H1 (cell line): Measurements from ENCODE around the gene NCAPD2. TPM values are rescaled to one million over a fixed set of nuclear protein-coding genes. Genes with fewer than 3 reads are reported as not detected.

Experiments used
- CTCF ChIA-PET: fragments of 300-600 bp; sonication (Branson Sonifier 250); formaldehyde crosslinking; loops from one replicate; lab custom pipeline; 2021; ENCODE audit not compliant: partially characterized antibody; lab: Charles Lee
- POLR2A ChIA-PET: fragments of 300-600 bp; sonication (Branson Sonifier 250); formaldehyde crosslinking; loops from one replicate; lab custom pipeline; 2021; ENCODE audit warnings: inconsistent platforms; ENCODE audit not compliant: partially characterized antibody; lab: Charles Lee
- DNase-seq, 2 experiments: peaks; one replicate each; pipeline versions ENCODE4 v3.0.0 to v3.0.0-alpha.2; 2010 to 2022; ENCODE audit warnings: low spot score in 2 of 2, low read depth in 1 of 2, mixed read lengths in 1 of 2
- FAIRE-seq: peaks from 2 replicates; lab custom pipeline; 2011; peaks lifted over from hg19 to GRCh38; lab: Jason Lieb, UNC
- H2AFZ ChIP-seq: 2 replicates; pipeline ENCODE4 v1.8.1; 2012; ENCODE audit warnings: low read length, inconsistent platforms
- H2AK5ac ChIP-seq: 2 replicates; pipeline ENCODE4 v1.6.1; 2013; ENCODE audit warnings: low read depth, low read length
- H2BK120ac ChIP-seq: replicated peaks from 2 replicates; pipeline ENCODE3; 2013; ENCODE audit warnings: low read depth, low read length, inconsistent platforms
- H2BK12ac ChIP-seq: 2 replicates; pipeline ENCODE4 v1.6.1; 2013; ENCODE audit warnings: low read depth, low read length
- H2BK15ac ChIP-seq: 2 replicates; pipeline ENCODE4 v1.6.1; 2013; ENCODE audit warnings: low read length
- H2BK20ac ChIP-seq: 2 replicates; pipeline ENCODE4 v1.6.1; 2013; ENCODE audit warnings: low read length
- H2BK5ac ChIP-seq: 2 replicates; pipeline ENCODE4 v1.6.1; 2013; ENCODE audit warnings: low read depth, low read length
- H3K14ac ChIP-seq: 2 replicates; pipeline ENCODE4 v1.6.1; 2013; ENCODE audit warnings: inconsistent platforms; ENCODE audit not compliant: insufficient read length
- H3K18ac ChIP-seq: 2 replicates; pipeline ENCODE4 v1.6.1; 2013; ENCODE audit warnings: low read length; ENCODE audit errors: extremely low read depth
- H3K23ac ChIP-seq: 2 replicates; pipeline ENCODE4 v1.6.1; 2013; ENCODE audit warnings: inconsistent platforms; ENCODE audit not compliant: insufficient read length
- H3K23me2 ChIP-seq: 2 replicates; pipeline ENCODE4 v1.6.1; 2013; ENCODE audit warnings: low read depth, low read length
- H3K27ac ChIP-seq: 2 replicates; pipeline ENCODE4 v1.6.1; 2011; ENCODE audit warnings: low read depth, low read length, inconsistent platforms
- H3K27me3 ChIP-seq, 4 experiments: replicated peaks in 1 of 4; 1 replicate in 1 of 4; 2 replicates in 3 of 4; pipeline versions ENCODE4 v1.6.1 to v1.8.1; 2011 to 2013; ENCODE audit warnings: low read length in 3 of 4, mild to moderate bottlenecking in 3 of 4, inconsistent platforms in 2 of 4, mixed read lengths in 2 of 4, moderate library complexity in 1 of 4; ENCODE audit not compliant: control insufficient read depth in 3 of 4, insufficient read depth in 3 of 4; ENCODE audit errors: extremely low read depth in 1 of 4
- H3K36me3 ChIP-seq, 4 experiments: 2 replicates each; pipeline versions ENCODE4 v1.6.1 to v1.8.1; 2011 to 2013; ENCODE audit warnings: mild to moderate bottlenecking in 4 of 4, low read length in 3 of 4, moderate library complexity in 2 of 4, control low read depth in 1 of 4, inconsistent platforms in 1 of 4; ENCODE audit not compliant: insufficient read depth in 4 of 4, control insufficient read depth in 2 of 4
- H3K4ac ChIP-seq: replicated peaks from 2 replicates; pipeline ENCODE3; 2013; ENCODE audit warnings: low read length, low read depth, mixed read lengths, inconsistent platforms; ENCODE audit not compliant: insufficient read length
- H3K4me1 ChIP-seq, 4 experiments: replicated peaks in 1 of 4; 1 replicate in 1 of 4; 2 replicates in 3 of 4; pipeline versions ENCODE4 v1.6.1 to v1.8.1; 2011 to 2013; ENCODE audit warnings: low read length in 3 of 4, inconsistent platforms in 2 of 4, mixed read lengths in 1 of 4; ENCODE audit not compliant: insufficient read depth in 4 of 4, control insufficient read depth in 3 of 4
- H3K4me2 ChIP-seq, 2 experiments: 2 replicates each; pipeline versions ENCODE4 v1.6.1 to v1.8.1; 2011 to 2013; ENCODE audit warnings: low read depth in 2 of 2, low read length in 2 of 2, control low read depth in 1 of 2, inconsistent platforms in 1 of 2, mild to moderate bottlenecking in 1 of 2; ENCODE audit not compliant: insufficient read depth in 1 of 2
- H3K4me3 ChIP-seq, 4 experiments: fragments of 200-600, 300-600 bp in 1 of 4; sonication (generic), shearing (Covaris generic), sonication (Bioruptor Twin) in 1 of 4; 2 replicates each; pipeline versions ENCODE4 v1.5.1 to v1.8.1; 2011 to 2016; ENCODE audit warnings: low read length in 4 of 4, low read depth in 3 of 4, control low read depth in 2 of 4, inconsistent platforms in 2 of 4, mild to moderate bottlenecking in 2 of 4, mixed read lengths in 1 of 4, moderate library complexity in 1 of 4; ENCODE audit not compliant: insufficient read depth in 2 of 4; ENCODE audit errors: extremely low read depth in 1 of 4
- H3K56ac ChIP-seq: replicated peaks from 2 replicates; pipeline ENCODE3; 2013; ENCODE audit warnings: low read depth, mild to moderate bottlenecking, mixed read lengths, low read length, inconsistent platforms; ENCODE audit not compliant: insufficient read length
- H3K79me1 ChIP-seq: 2 replicates; pipeline ENCODE4 v1.6.1; 2013; ENCODE audit warnings: low read depth, low read length, control low read depth
- H3K79me2 ChIP-seq, 2 experiments: 2 replicates each; pipeline versions ENCODE4 v1.6.1 to v1.8.1; 2012 to 2013; ENCODE audit warnings: low read length in 2 of 2, mild to moderate bottlenecking in 2 of 2, inconsistent platforms in 1 of 2; ENCODE audit not compliant: insufficient read depth in 2 of 2, control insufficient read depth in 1 of 2
- H3K9ac ChIP-seq, 4 experiments: replicated peaks in 1 of 4; 1 replicate in 1 of 4; 2 replicates in 3 of 4; pipeline versions ENCODE4 v1.6.1 to v1.8.1; 2011 to 2013; ENCODE audit warnings: low read depth in 3 of 4, low read length in 3 of 4, control low read depth in 2 of 4, mild to moderate bottlenecking in 2 of 4, moderate library complexity in 2 of 4, inconsistent platforms in 1 of 4; ENCODE audit errors: extremely low read depth in 1 of 4
- H3K9me3 ChIP-seq, 2 experiments: 2 replicates each; pipeline versions ENCODE4 v1.6.1 to v1.8.1; 2012 to 2013; ENCODE audit warnings: mild to moderate bottlenecking in 2 of 2, moderate library complexity in 2 of 2, control low read depth in 1 of 2, inconsistent platforms in 1 of 2, low read depth in 1 of 2, low read length in 1 of 2, mixed read lengths in 1 of 2; ENCODE audit not compliant: insufficient read depth in 2 of 2
- H4K20me1 ChIP-seq, 2 experiments: replicated peaks in 1 of 2; 2 replicates each; pipeline versions ENCODE3 to v1.8.1; 2011 to 2013; ENCODE audit warnings: inconsistent platforms in 2 of 2, low read length in 2 of 2, mild to moderate bottlenecking in 1 of 2; ENCODE audit not compliant: insufficient read depth in 2 of 2, control insufficient read depth in 1 of 2
- H4K5ac ChIP-seq: 2 replicates; pipeline ENCODE4 v1.6.1; 2013; ENCODE audit warnings: low read length, low read depth, mixed read lengths, inconsistent platforms; ENCODE audit not compliant: insufficient read length
- H4K8ac ChIP-seq: 2 replicates; pipeline ENCODE4 v1.8.0; 2013; ENCODE audit warnings: mild to moderate bottlenecking, moderate library complexity, low read length, inconsistent platforms; ENCODE audit not compliant: insufficient read depth; ENCODE audit errors: extremely low read depth
- H4K91ac ChIP-seq: replicated peaks from 2 replicates; pipeline ENCODE3; 2013; ENCODE audit warnings: low read length, mixed read lengths, inconsistent platforms; ENCODE audit not compliant: insufficient read length
- ASH2L ChIP-seq: fragments of 200-600, 300-600 bp; sonication (generic); IDR thresholded peaks from one replicate; pipeline ENCODE4 v1.7.1; 2017; ENCODE audit warnings: low read length
- BACH1 ChIP-seq: IDR thresholded peaks from 2 replicates; pipeline ENCODE4 v1.6.1; 2012; ENCODE audit warnings: low read length, improper control_type of control experiment
- CBX5 ChIP-seq: fragments of 300-800, 300-1000 bp; sonication (generic); IDR thresholded peaks from 2 replicates; pipeline ENCODE4 v1.7.1; 2016; ENCODE audit warnings: antibody characterized with exemption, low read length, low read depth
- CEBPB ChIP-seq: IDR thresholded peaks from 2 replicates; pipeline ENCODE4 v1.6.1; 2012; ENCODE audit warnings: low read depth, low read length
- CHD2 ChIP-seq: IDR thresholded peaks from 2 replicates; pipeline ENCODE4 v1.6.1; 2012; ENCODE audit warnings: low read length, improper control_type of control experiment
- CTBP2 ChIP-seq: IDR thresholded peaks from 2 replicates; pipeline ENCODE4 v1.7.0; 2011; ENCODE audit warnings: borderline replicate concordance, mild to moderate bottlenecking, moderate library complexity, mixed read lengths, low read length; ENCODE audit not compliant: insufficient read depth, insufficient read length
- KDM5A ChIP-seq: fragments of 200-600 bp; IDR thresholded peaks from 2 replicates; pipeline ENCODE4 v1.7.1; 2012; ENCODE audit warnings: mild to moderate bottlenecking, low read length, inconsistent platforms, mixed read lengths
- MAFK ChIP-seq: IDR thresholded peaks from 2 replicates; pipeline ENCODE4 v1.6.1; 2012; ENCODE audit warnings: low read depth, mild to moderate bottlenecking, improper control_type of control experiment, low read length
- POLR2A ChIP-seq, 2 experiments: IDR thresholded peaks; 1 replicate in 1 of 2; 2 replicates in 1 of 2; pipeline ENCODE4 v1.6.1; 2011; ENCODE audit warnings: low read depth in 2 of 2, low read length in 2 of 2, mild to moderate bottlenecking in 2 of 2; ENCODE audit errors: control extremely low read depth in 1 of 2
- RFX5 ChIP-seq: IDR thresholded peaks from 2 replicates; pipeline ENCODE4 v1.6.1; 2011; ENCODE audit warnings: low read depth, low read length, improper control_type of control experiment, borderline replicate concordance
- SIX5 ChIP-seq: IDR thresholded peaks from 2 replicates; pipeline ENCODE4 v1.6.1; 2011; ENCODE audit warnings: mild to moderate bottlenecking, low read depth, low read length
- SP1 ChIP-seq: IDR thresholded peaks from 2 replicates; pipeline ENCODE4 v1.6.1; 2011; ENCODE audit warnings: low read depth, low read length
- SUZ12 ChIP-seq: fragments of 200-600 bp; sonication (generic); IDR thresholded peaks from 2 replicates; pipeline ENCODE4 v1.6.1; 2012; ENCODE audit warnings: mild to moderate bottlenecking, inconsistent platforms, low read length, moderate library complexity, mixed read lengths
- TEAD4 ChIP-seq: IDR thresholded peaks from 2 replicates; pipeline ENCODE4 v1.6.1; 2012; ENCODE audit warnings: low read depth, low read length, inconsistent platforms, mixed read lengths
- YY1 ChIP-seq: IDR thresholded peaks from 2 replicates; pipeline ENCODE4 v1.6.1; 2011; ENCODE audit warnings: low read depth, mild to moderate bottlenecking, low read length
- WGBS, 2 experiments: shearing (Covaris generic) in 1 of 2; methylation state at CpG; one replicate each; pipeline versions ENCODE4 v1.1.6 to v1.1.7; 2013 to 2015; ENCODE audit warnings: low lambda C conversion rate in 2 of 2, mixed read lengths in 2 of 2, inconsistent platforms in 1 of 2, low coverage in 1 of 2, missing lambda C conversion rate in 1 of 2; ENCODE audit not compliant: insufficient replicate concordance in 2 of 2, insufficient coverage in 1 of 2, insufficient read length in 1 of 2; ENCODE audit errors: extremely low coverage in 1 of 2, missing lambda C conversion rate in 1 of 2; 5-methylcytosine and 5-hydroxymethylcytosine counted together
- polyA plus RNA-seq, 7 experiments: library from polyadenylated mRNA; depleted of rRNA in 3 of 7; stranded (reverse) in 5 of 7; unstranded in 2 of 7; fragments of >200 nt in 5 of 7; fragments of 200-250 nt in 2 of 7; gene quantifications; 1 replicate in 5 of 7; 2 replicates in 1 of 7; 4 replicates in 1 of 7; pipeline versions ENCODE4 v1.2.1 to v1.2.3, GENCODE V29; 2011 to 2013; ENCODE audit warnings: missing spikeins in 2 of 7, mixed read lengths in 2 of 7
- total RNA-seq: library from RNA; stranded (reverse); fragmentation: NEBNext Ultra II Directional; extraction: Animal tissue kit (Norgen Biotek cat#: 25700); gene quantifications from 2 replicates; pipeline ENCODE4 v1.2.1, GENCODE V29; 2021

NCAPD2 gene
- total and polyA plus RNA-seq, 2 of the 8 experiments (the other 6 are each of a cell fraction or from before 2014, with no cell fraction given) = 55.8 to 132 TPM

GRCh38 chr12:6471989-6472360 lies 21.9 kb upstream of the NCAPD2 start:
- Histone ChIP-seq H3K4me3 (no peak overlapping the region), H3K4ac (no peak overlapping the region), H3K9ac (no peak overlapping the region), H3K14ac (no peak overlapping the region), H2AK5ac (no peak overlapping the region), H3K4me1 (peaks cover 3 to 7% (median 3%) of the 10 kb centered on the region in 4 experiments; a peak in 3 of 7 replicates), H3K23ac (no peak overlapping the region), H2BK120ac (no peak overlapping the region), H3K27me3 (no peaks in the 10 kb centered on the region; a peak in 1 of 7 replicates), H3K56ac (no peak overlapping the region), H3K4me2 (no peak overlapping the region; a peak in 1 of 4 replicates), H4K5ac (no peak overlapping the region), H4K91ac (no peak overlapping the region), H3K23me2 (peaks cover 12% of the 10 kb centered on the region), H3K79me2 (peaks cover 0 to 15% of the 10 kb centered on the region in 2 experiments; a peak in 2 of 4 replicates), H4K8ac (no peak overlapping the region), H2AFZ (no peak overlapping the region), H3K18ac (no peak overlapping the region), H2BK20ac (no peak overlapping the region), H2BK5ac (no peak overlapping the region), H2BK15ac (no peak overlapping the region), H3K9me3 (peaks cover 0 to 10% of the 10 kb centered on the region in 2 experiments; a peak in 2 of 4 replicates), H2BK12ac (no peak overlapping the region), H3K79me1 (peaks cover 4% of the 10 kb centered on the region), H4K20me1 (peaks cover 0 to 7% of the 10 kb centered on the region in 2 experiments), H3K27ac (no peak overlapping the region), H3K36me3 (no peaks in the 10 kb centered on the region; a peak in 1 of 8 replicates)
- FAIRE-seq = no peak
- WGBS, 2 experiments = 94% methylated on average over 1 of the region's 1 CpG; no CpG with 5 or more reads in 1 of the 2 experiments
- ChIA-PET CTCF (interaction anchor here (1.0 to 1.1 kb wide), 2 partner anchors 13 to 48 kb away, joined by 3 read pairs; no protein-coding TSS in a partner anchor), POLR2A (interaction anchor here (2.7 to 6.1 kb wide), 4 partner anchors 14 to 63 kb away, joined by 18 to 84 read pairs (median 54); partner anchors contain the start of gene GAPDH)
- no peak for TF ChIP-seq CHD2
- TF ChIP-seq SIX5 = no peak
- no peak for TF ChIP-seq TEAD4
- TF ChIP-seq YY1 = no peak
- TF ChIP-seq MAFK = no peak
- no peak for TF ChIP-seq KDM5A
- TF ChIP-seq SUZ12 = no peak
- TF ChIP-seq CEBPB = no peak
- no peak for TF ChIP-seq POLR2A (IDR thresholded peaks at IDR 0.05; ENCODE audit: control extremely low read depth in 1 of 2, low read depth in 2 of 2, low read length in 2 of 2)
- no peak for TF ChIP-seq ASH2L
- no peak for TF ChIP-seq BACH1
- TF ChIP-seq SP1 = no peak
- TF ChIP-seq CTBP2 = no peak
- TF ChIP-seq CBX5 = no peak
- TF ChIP-seq RFX5 = no peak
- DNase-seq = no peak
